Fibroblast of lung (primary cell): Measurements from ENCODE around the gene TRMT2A. TPM values are rescaled to one million over a fixed set of nuclear protein-coding genes. Genes with fewer than 3 reads are reported as not detected.

ENCODE experiments used
- DNase-seq, 2 donors: peaks; one replicate each; pipeline versions ENCODE4 v3.0.0 to v3.0.0-alpha.2; 2010; ENCODE audit warnings: low read depth in 2 of 2
- H2AFZ ChIP-seq: 2 replicates; pipeline ENCODE4 v1.5.1; 2012; ENCODE audit warnings: low read length, control low read depth, inconsistent platforms
- H3K27ac ChIP-seq: 2 replicates; pipeline ENCODE4 v1.5.1; 2011; ENCODE audit warnings: low read length, control low read depth; ENCODE audit not compliant: insufficient read depth
- H3K27me3 ChIP-seq: 2 replicates; pipeline ENCODE4 v1.5.1; 2011; ENCODE audit warnings: mild to moderate bottlenecking, low read length; ENCODE audit not compliant: control insufficient read depth, insufficient read depth
- H3K36me3 ChIP-seq: 2 replicates; pipeline ENCODE4 v1.5.1; 2011; ENCODE audit warnings: low read length; ENCODE audit not compliant: control insufficient read depth, insufficient read depth
- H3K4me1 ChIP-seq: 2 replicates; pipeline ENCODE4 v1.5.1; 2011; ENCODE audit warnings: low read length; ENCODE audit not compliant: control insufficient read depth, insufficient read depth; ENCODE audit errors: extremely low read depth
- H3K4me2 ChIP-seq: 2 replicates; pipeline ENCODE4 v1.5.1; 2011; ENCODE audit warnings: low read length, control low read depth; ENCODE audit not compliant: insufficient read depth; ENCODE audit errors: extremely low read depth
- H3K4me3 ChIP-seq, 4 experiments: fragments of 200-600 bp in 1 of 4; sonication (generic) in 1 of 4; replicated peaks in 1 of 4; 2 replicates each; pipeline ENCODE4 v1.5.1; 2011 to 2016; ENCODE audit warnings: low read length in 4 of 4, low read depth in 3 of 4, mild to moderate bottlenecking in 3 of 4, control low read depth in 2 of 4, inconsistent platforms in 1 of 4, mixed read lengths in 1 of 4; ENCODE audit not compliant: insufficient read depth in 1 of 4; ENCODE audit errors: control extremely low read depth in 1 of 4
- H3K79me2 ChIP-seq: 2 replicates; pipeline ENCODE4 v1.5.1; 2012; ENCODE audit warnings: mild to moderate bottlenecking, low read length, inconsistent platforms; ENCODE audit not compliant: control insufficient read depth, insufficient read depth
- H3K9ac ChIP-seq: 2 replicates; pipeline ENCODE4 v1.5.1; 2011; ENCODE audit warnings: mild to moderate bottlenecking, low read length, control low read depth; ENCODE audit not compliant: insufficient read depth
- H3K9me3 ChIP-seq: 2 replicates; pipeline ENCODE4 v1.5.1; 2012; ENCODE audit warnings: low read depth, low read length; ENCODE audit not compliant: control insufficient read depth, insufficient read depth
- H4K20me1 ChIP-seq: 2 replicates; pipeline ENCODE4 v1.5.1; 2011; ENCODE audit warnings: low read length; ENCODE audit not compliant: control insufficient read depth, insufficient read depth; ENCODE audit errors: extremely low read depth
- EZH2 ChIP-seq: IDR thresholded peaks from 2 replicates; pipeline ENCODE4 v1.5.1; 2012; ENCODE audit warnings: low read length, control low read depth, mild to moderate bottlenecking; ENCODE audit errors: missing control alignments
- polyA plus RNA-seq, 2 donors: library from polyadenylated mRNA; depleted of rRNA in 1 of 2; stranded (reverse) in 1 of 2; unstranded in 1 of 2; fragments of >200 nt; gene quantifications; 2 replicates each; pipeline ENCODE4 v1.2.1, GENCODE V29; 2011 to 2012; ENCODE audit warnings: missing spikeins in 1 of 2
- total RNA-seq: library from RNA; depleted of rRNA; stranded (reverse); fragments of >200 nt; gene quantifications from 2 replicates; pipeline ENCODE4 v1.2.1, GENCODE V29; 2014
- TF ChIP-seq, protein P1 (sequence below), 2 donors: IDR thresholded peaks in 1 of 2; conservative IDR thresholded peaks in 1 of 2; 1 replicate in 1 of 2; 2 replicates in 1 of 2; pipeline ENCODE4 v1.5.1; 2011 to 2012; ENCODE audit warnings: low read length in 2 of 2, control low read depth in 1 of 2, inconsistent platforms in 1 of 2, low read depth in 1 of 2, mild to moderate bottlenecking in 1 of 2

The TRMT2A gene
- total and polyA plus RNA-seq, 2 donors (not counting 1 experiment from before 2014, with no cell fraction given), result 13.5 to 52.2 TPM

GRCh38 chr22:20159076-20159475 is 42.0 kb upstream of the TRMT2A start:
- Histone ChIP-seq H3K9ac (no peak overlapping the region), H3K79me2 (no peaks in the 10 kb centered on the region), H3K4me1 (no peaks in the 10 kb centered on the region), H3K27ac (no peak overlapping the region), H2AFZ (no peak overlapping the region), H3K4me3 (no peak overlapping the region), H3K27me3 (no peaks in the 10 kb centered on the region), H3K36me3 (no peaks in the 10 kb centered on the region), H4K20me1 (no peaks in the 10 kb centered on the region), H3K4me2 (no peak overlapping the region), H3K9me3 (no peaks in the 10 kb centered on the region)
- no peak for TF ChIP-seq EZH2
- TF ChIP-seq, protein P1, sequence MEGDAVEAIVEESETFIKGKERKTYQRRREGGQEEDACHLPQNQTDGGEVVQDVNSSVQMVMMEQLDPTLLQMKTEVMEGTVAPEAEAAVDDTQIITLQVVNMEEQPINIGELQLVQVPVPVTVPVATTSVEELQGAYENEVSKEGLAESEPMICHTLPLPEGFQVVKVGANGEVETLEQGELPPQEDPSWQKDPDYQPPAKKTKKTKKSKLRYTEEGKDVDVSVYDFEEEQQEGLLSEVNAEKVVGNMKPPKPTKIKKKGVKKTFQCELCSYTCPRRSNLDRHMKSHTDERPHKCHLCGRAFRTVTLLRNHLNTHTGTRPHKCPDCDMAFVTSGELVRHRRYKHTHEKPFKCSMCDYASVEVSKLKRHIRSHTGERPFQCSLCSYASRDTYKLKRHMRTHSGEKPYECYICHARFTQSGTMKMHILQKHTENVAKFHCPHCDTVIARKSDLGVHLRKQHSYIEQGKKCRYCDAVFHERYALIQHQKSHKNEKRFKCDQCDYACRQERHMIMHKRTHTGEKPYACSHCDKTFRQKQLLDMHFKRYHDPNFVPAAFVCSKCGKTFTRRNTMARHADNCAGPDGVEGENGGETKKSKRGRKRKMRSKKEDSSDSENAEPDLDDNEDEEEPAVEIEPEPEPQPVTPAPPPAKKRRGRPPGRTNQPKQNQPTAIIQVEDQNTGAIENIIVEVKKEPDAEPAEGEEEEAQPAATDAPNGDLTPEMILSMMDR (conservative IDR thresholded peaks at IDR 0.05 in 1 of 2, IDR thresholded peaks at IDR 0.05 in 1 of 2; ENCODE audit: low read depth in 1 of 2, low read length in 2 of 2), result no peak
- DNase-seq, result no peak

DNA sequence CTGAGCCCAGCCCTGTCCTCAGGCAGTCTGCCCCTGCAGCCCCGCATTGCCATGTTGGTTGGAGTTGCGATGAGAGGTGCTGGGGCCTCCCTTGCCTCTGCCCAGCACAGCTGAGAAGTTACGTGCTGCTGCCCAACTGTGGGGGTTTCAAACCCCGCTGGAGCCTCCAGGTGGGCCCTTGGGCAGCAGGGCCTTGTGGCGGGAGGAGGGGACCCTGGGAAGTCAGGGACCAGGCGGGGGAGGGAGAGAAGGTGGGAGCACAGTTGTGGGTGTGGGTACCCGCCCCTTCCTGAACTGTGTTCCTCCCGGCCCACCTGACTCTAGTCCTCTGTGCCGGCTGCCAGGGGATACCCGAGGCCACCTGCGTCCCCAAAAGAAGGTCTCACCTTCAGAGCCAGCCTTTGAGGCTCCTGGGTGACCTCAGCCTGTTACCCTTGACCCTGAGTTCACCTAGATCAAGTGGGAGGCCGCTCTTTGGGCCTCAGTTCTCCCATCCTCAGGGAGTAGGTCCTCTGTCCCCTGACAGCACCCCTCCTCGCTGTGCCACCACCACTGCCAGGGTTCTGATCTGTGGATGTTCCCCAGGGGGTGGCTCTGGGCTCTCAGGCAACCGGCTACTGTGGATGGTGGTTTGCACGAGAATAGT is 41.5 kb upstream of the TRMT2A start:
- Histone ChIP-seq H3K79me2 (no peaks in the 10 kb centered on the region), H3K36me3 (no peaks in the 10 kb centered on the region), H3K27me3 (no peaks in the 10 kb centered on the region), H2AFZ (no peak overlapping the region), H3K9me3 (no peaks in the 10 kb centered on the region), H3K4me3 (no peak overlapping the region), H4K20me1 (no peaks in the 10 kb centered on the region), H3K27ac (no peak overlapping the region), H3K4me2 (no peak overlapping the region), H3K9ac (no peak overlapping the region), H3K4me1 (no peaks in the 10 kb centered on the region)
- TF ChIP-seq, protein P1 (conservative IDR thresholded peaks at IDR 0.05 in 1 of 2, IDR thresholded peaks at IDR 0.05 in 1 of 2; ENCODE audit: low read depth in 1 of 2, low read length in 2 of 2), result no peak
- TF ChIP-seq EZH2, result no peak
- no peak for DNase-seq

GRCh38 chr22:20157430-20158183 is 40.6 kb upstream of the TRMT2A start:
- TF ChIP-seq EZH2, result no peak
- DNase-seq, result no peak

More at GRCh38 chr22:20157430-20158183, 40.6 kb upstream of the TRMT2A start:
- Histone ChIP-seq H3K79me2 (no peaks in the 10 kb centered on the region), H3K4me3 (no peak overlapping the region), H4K20me1 (no peaks in the 10 kb centered on the region), H3K4me2 (no peak overlapping the region), H3K27me3 (no peaks in the 10 kb centered on the region), H2AFZ (no peak overlapping the region), H3K4me1 (no peaks in the 10 kb centered on the region), H3K27ac (no peak overlapping the region), H3K9me3 (no peaks in the 10 kb centered on the region), H3K9ac (no peak overlapping the region), H3K36me3 (no peaks in the 10 kb centered on the region)
